Liver (tissue), 9 donors: Measurements from ENCODE around the gene FAAP100. TPM values are rescaled to one million over a fixed set of nuclear protein-coding genes. Genes with fewer than 3 reads are reported as not detected.

Source experiments
- DNase-seq: peaks from one replicate; pipeline ENCODE4 v3.0.0-alpha.2; 2017; ENCODE audit warnings: low spot score
- H3K27ac ChIP-seq, 2 donors: one replicate each; pipeline ENCODE4 v1.7.0; 2013; ENCODE audit warnings: inconsistent platforms in 2 of 2, low read length in 2 of 2, control low read depth in 1 of 2, low read depth in 1 of 2, mild to moderate bottlenecking in 1 of 2
- H3K27me3 ChIP-seq, 4 donors: one replicate each; pipeline versions ENCODE4 v1.6.1 to v1.7.0; 2013; ENCODE audit warnings: low read length in 3 of 4, inconsistent platforms in 1 of 4, mild to moderate bottlenecking in 1 of 4, moderate library complexity in 1 of 4; ENCODE audit not compliant: control insufficient read depth in 4 of 4, insufficient read depth in 4 of 4
- H3K36me3 ChIP-seq, 4 donors: one replicate each; pipeline versions ENCODE4 v1.6.1 to v1.7.0; 2013; ENCODE audit warnings: low read length in 3 of 4, mild to moderate bottlenecking in 3 of 4, low read depth in 1 of 4, moderate library complexity in 1 of 4; ENCODE audit not compliant: control insufficient read depth in 4 of 4, insufficient read depth in 3 of 4
- H3K4me1 ChIP-seq, 4 donors: one replicate each; pipeline versions ENCODE4 v1.6.1 to v1.7.0; 2013; ENCODE audit warnings: low read length in 3 of 4, mild to moderate bottlenecking in 3 of 4, moderate library complexity in 1 of 4; ENCODE audit not compliant: control insufficient read depth in 4 of 4, insufficient read depth in 4 of 4
- H3K4me3 ChIP-seq, 3 donors: one replicate each; pipeline versions ENCODE4 v1.6.1 to v1.7.0; 2013; ENCODE audit warnings: low read length in 3 of 3, control low read depth in 1 of 3, low read depth in 1 of 3, mild to moderate bottlenecking in 1 of 3
- H3K9ac ChIP-seq, 2 donors: one replicate each; pipeline ENCODE4 v1.7.0; 2013; ENCODE audit warnings: low read length in 2 of 2, mild to moderate bottlenecking in 2 of 2, moderate library complexity in 2 of 2, control low read depth in 1 of 2, low read depth in 1 of 2
- H3K9me3 ChIP-seq, 4 donors: one replicate each; pipeline versions ENCODE4 v1.6.1 to v1.7.0; 2013; ENCODE audit warnings: low read length in 3 of 4; ENCODE audit not compliant: control insufficient read depth in 4 of 4
- EGR1 ChIP-seq, 2 donors: IDR thresholded peaks; 2 replicates each; pipeline ENCODE4 v1.6.1; 2016 to 2018; ENCODE audit warnings: antibody characterized with exemption in 2 of 2, low read depth in 2 of 2
- FOXA1 ChIP-seq: IDR thresholded peaks from 2 replicates; pipeline ENCODE4 v1.6.1; 2016; ENCODE audit warnings: antibody characterized with exemption
- FOXA2 ChIP-seq: IDR thresholded peaks from 2 replicates; pipeline ENCODE4 v1.6.1; 2016; ENCODE audit warnings: antibody characterized with exemption
- GABPA ChIP-seq, 2 donors: IDR thresholded peaks in 1 of 2; conservative IDR thresholded peaks in 1 of 2; 2 replicates each; pipeline ENCODE4 v1.6.1; 2016; ENCODE audit warnings: antibody characterized with exemption in 2 of 2, mild to moderate bottlenecking in 1 of 2, moderate library complexity in 1 of 2
- HNF4A ChIP-seq, 2 donors: conservative IDR thresholded peaks; 2 replicates each; pipeline ENCODE4 v1.6.1; 2016; ENCODE audit warnings: antibody characterized with exemption in 2 of 2, mild to moderate bottlenecking in 2 of 2
- HNF4G ChIP-seq: IDR thresholded peaks from 2 replicates; pipeline ENCODE4 v1.6.1; 2016; ENCODE audit warnings: antibody characterized with exemption
- JUND ChIP-seq, 2 donors: IDR thresholded peaks; 2 replicates each; pipeline ENCODE4 v1.6.1; 2016; ENCODE audit warnings: antibody characterized with exemption in 2 of 2
- NR2F2 ChIP-seq: IDR thresholded peaks from 2 replicates; pipeline ENCODE4 v1.6.1; 2016; ENCODE audit warnings: antibody characterized with exemption
- RAD21 ChIP-seq, 2 donors: IDR thresholded peaks; 2 replicates each; pipeline ENCODE4 v1.6.1; 2016; ENCODE audit warnings: antibody characterized with exemption in 2 of 2, mild to moderate bottlenecking in 2 of 2
- RXRA ChIP-seq, 2 donors: IDR thresholded peaks; 2 replicates each; pipeline ENCODE4 v1.6.1; 2017 to 2018; ENCODE audit warnings: antibody characterized with exemption in 2 of 2, mild to moderate bottlenecking in 1 of 2
- TAF1 ChIP-seq: conservative IDR thresholded peaks from 2 replicates; pipeline ENCODE4 v1.6.1; 2016; ENCODE audit warnings: antibody characterized with exemption, mild to moderate bottlenecking
- YY1 ChIP-seq: IDR thresholded peaks from 2 replicates; pipeline ENCODE4 v1.6.1; 2016; ENCODE audit warnings: antibody characterized with exemption, mild to moderate bottlenecking
- WGBS: extraction: QIAGEN DNeasy Blood & Tissue Kit; methylation state at CpG from one replicate; pipeline ENCODE4 v1.1.7; 2013; 5-methylcytosine and 5-hydroxymethylcytosine counted together
- polyA plus RNA-seq, 2 donors: library from polyadenylated mRNA; stranded (reverse) in 1 of 2; unstranded in 1 of 2; fragments of 200-250 nt in 1 of 2; fragments of >200 nt in 1 of 2; fragmentation: Nextera tagmentation in 1 of 2; extraction: Ambion mirVana in 1 of 2; gene quantifications; one replicate each; pipeline versions ENCODE4 v1.2.1 to v1.2.3, GENCODE V29; 2013 to 2015
- total RNA-seq, 2 donors: library from RNA; depleted of rRNA; stranded (reverse); fragments of >200 nt; gene quantifications; one replicate each; pipeline ENCODE4 v1.2.3, GENCODE V29; 2014
- TF ChIP-seq, protein P1 (sequence below): IDR thresholded peaks from 2 replicates; pipeline ENCODE4 v1.6.1; 2016; ENCODE audit warnings: antibody characterized with exemption
- TF ChIP-seq, protein P2 (sequence below): IDR thresholded peaks from 2 replicates; pipeline ENCODE4 v1.6.1; 2016; ENCODE audit warnings: antibody characterized with exemption
- TF ChIP-seq, protein P3 (sequence below): IDR thresholded peaks from 2 replicates; pipeline ENCODE4 v1.6.1; 2016; ENCODE audit warnings: antibody characterized with exemption
- TF ChIP-seq, protein P4 (sequence below): IDR thresholded peaks from 2 replicates; pipeline ENCODE4 v1.6.1; 2016; ENCODE audit warnings: antibody characterized with exemption, mild to moderate bottlenecking
- TF ChIP-seq, protein P5 (sequence below): fragments of 150-350 bp; IDR thresholded peaks from 2 replicates; pipeline ENCODE4 v1.5.1; 2017; ENCODE audit warnings: improper control_type of control experiment, low read depth, low read length; ENCODE audit not compliant: missing input control
- donor health status: healthy.
- donor health status: healthy.
- donor health status: healthy.
- donor health status: healthy.
- donor health status: healthy.

Gene FAAP100
- total and polyA plus RNA-seq, 4 donors = 8.1 to 14.7 (median 9.7) TPM

DNA sequence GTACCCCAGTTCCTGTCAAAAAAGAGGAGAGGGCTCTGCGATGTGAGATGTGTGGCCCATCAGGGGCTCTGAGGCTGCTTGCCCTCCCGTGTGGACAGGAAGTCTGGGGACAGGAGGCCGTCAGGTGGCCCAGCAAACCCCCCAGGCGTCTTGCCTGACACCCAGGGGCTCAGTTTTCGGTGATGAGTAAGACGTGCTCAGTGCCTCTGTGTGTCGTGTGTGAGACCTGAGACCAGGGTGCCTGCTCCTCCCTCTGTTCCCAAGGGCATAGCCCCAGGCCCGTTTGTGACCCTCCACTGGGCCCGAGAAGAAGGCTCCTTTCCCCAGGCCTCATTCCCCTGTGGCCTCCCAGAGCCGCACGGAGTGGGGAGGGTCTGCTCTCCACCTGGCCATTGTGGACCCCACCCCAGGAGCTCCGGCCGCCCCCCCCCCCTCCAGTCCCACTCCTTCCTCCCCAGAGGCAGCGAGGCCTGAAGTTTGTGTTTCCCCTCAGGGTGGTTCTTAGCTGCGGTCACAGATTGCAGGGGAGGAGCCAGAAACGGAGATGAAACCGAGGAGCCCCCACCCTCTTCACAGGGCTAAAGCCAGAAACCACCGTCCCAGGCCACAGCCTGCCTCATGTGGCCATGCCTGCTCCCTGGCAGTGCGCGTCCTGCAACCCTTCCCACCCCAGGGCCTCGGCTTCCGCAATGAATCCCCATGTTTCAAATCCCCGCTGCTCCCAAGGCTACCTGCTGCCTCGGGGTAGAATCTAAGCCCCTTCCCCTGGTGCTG lies 34.6 kb downstream of the FAAP100 start:
- TF ChIP-seq HNF4A (conservative IDR thresholded peaks at IDR 0.05) (no peak), FOXA2 (no peak), FOXA1 (no peak), NR2F2 (no peak), JUND (IDR thresholded peaks at IDR 0.05) (no peak), RXRA (IDR thresholded peaks at IDR 0.05) (no peak), HNF4G (no peak), RAD21 (IDR thresholded peaks at IDR 0.05) (no peak), GABPA (IDR thresholded peaks at IDR 0.05 in 1 of 2, conservative IDR thresholded peaks at IDR 0.05 in 1 of 2) (no peak), TAF1 (no peak)
- TF ChIP-seq, protein P1, sequence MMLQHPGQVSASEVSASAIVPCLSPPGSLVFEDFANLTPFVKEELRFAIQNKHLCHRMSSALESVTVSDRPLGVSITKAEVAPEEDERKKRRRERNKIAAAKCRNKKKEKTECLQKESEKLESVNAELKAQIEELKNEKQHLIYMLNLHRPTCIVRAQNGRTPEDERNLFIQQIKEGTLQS = no peak
- TF ChIP-seq, protein P2, sequence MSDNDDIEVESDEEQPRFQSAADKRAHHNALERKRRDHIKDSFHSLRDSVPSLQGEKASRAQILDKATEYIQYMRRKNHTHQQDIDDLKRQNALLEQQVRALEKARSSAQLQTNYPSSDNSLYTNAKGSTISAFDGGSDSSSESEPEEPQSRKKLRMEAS = no peak
- TF ChIP-seq, protein P3, sequence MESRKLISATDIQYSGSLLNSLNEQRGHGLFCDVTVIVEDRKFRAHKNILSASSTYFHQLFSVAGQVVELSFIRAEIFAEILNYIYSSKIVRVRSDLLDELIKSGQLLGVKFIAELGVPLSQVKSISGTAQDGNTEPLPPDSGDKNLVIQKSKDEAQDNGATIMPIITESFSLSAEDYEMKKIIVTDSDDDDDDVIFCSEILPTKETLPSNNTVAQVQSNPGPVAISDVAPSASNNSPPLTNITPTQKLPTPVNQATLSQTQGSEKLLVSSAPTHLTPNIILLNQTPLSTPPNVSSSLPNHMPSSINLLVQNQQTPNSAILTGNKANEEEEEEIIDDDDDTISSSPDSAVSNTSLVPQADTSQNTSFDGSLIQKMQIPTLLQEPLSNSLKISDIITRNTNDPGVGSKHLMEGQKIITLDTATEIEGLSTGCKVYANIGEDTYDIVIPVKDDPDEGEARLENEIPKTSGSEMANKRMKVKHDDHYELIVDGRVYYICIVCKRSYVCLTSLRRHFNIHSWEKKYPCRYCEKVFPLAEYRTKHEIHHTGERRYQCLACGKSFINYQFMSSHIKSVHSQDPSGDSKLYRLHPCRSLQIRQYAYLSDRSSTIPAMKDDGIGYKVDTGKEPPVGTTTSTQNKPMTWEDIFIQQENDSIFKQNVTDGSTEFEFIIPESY = no peak
- H3K4me1 ChIP-seq = peaks cover 2 to 25% (median 18%) of the 10 kb centered on the region in 4 donors
- no peak overlapping the region for H3K4me3 ChIP-seq
- WGBS = 81% methylated on average over 24 of the region's 24 CpGs
- peak overlapping the region in 1 of 2 donors; percentile 7 for H3K27ac ChIP-seq
- no peaks in the 10 kb centered on the region for H3K9me3 ChIP-seq
- H3K9ac ChIP-seq = no peak overlapping the region
- no peaks in the 10 kb centered on the region for H3K27me3 ChIP-seq
- no peak for DNase-seq
- no peaks in the 10 kb centered on the region for H3K36me3 ChIP-seq

DNA sequence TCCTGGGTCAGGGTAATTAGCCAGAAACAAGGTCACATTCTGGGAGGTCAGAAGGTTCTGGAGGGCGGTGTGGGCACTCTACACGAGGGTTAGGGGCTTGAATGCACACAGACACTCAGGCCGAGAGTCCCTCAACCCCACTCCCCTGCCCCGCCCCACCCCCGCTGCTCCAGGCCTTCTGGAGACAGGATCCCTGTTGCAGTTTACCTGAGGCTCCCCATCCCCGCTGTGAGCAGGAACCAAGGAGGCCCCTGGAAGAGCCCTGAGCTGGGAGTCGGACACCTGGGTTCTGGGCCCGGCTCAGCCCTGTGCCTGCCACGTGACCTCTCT lies 35.2 kb downstream of the FAAP100 start:
- no peak overlapping the region for H3K4me3 ChIP-seq

More for the DNA sequence above, 35.2 kb downstream of the FAAP100 start:
- H3K27ac ChIP-seq = no peak overlapping the region
- H3K27me3 ChIP-seq = no peaks in the 10 kb centered on the region
- no peak overlapping the region for H3K9ac ChIP-seq
- H3K4me1 ChIP-seq = peaks cover 2 to 25% (median 18%) of the 10 kb centered on the region in 4 donors
- 95% methylated on average over 9 of the region's 9 CpGs for WGBS
- H3K9me3 ChIP-seq = no peaks in the 10 kb centered on the region
- H3K36me3 ChIP-seq = no peaks in the 10 kb centered on the region
- TF ChIP-seq YY1 (no peak), HNF4G (no peak), GABPA (IDR thresholded peaks at IDR 0.05 in 1 of 2, conservative IDR thresholded peaks at IDR 0.05 in 1 of 2) (no peak), FOXA2 (no peak), TAF1 (no peak), JUND (IDR thresholded peaks at IDR 0.05) (no peak), RAD21 (IDR thresholded peaks at IDR 0.05) (no peak), RXRA (IDR thresholded peaks at IDR 0.05) (no peak), FOXA1 (no peak), HNF4A (conservative IDR thresholded peaks at IDR 0.05) (no peak), NR2F2 (no peak), EGR1 (IDR thresholded peaks at IDR 0.05; ENCODE audit: low read depth in 2 of 2) (no peak)
- TF ChIP-seq, protein P2 = no peak
- TF ChIP-seq, protein P4, sequence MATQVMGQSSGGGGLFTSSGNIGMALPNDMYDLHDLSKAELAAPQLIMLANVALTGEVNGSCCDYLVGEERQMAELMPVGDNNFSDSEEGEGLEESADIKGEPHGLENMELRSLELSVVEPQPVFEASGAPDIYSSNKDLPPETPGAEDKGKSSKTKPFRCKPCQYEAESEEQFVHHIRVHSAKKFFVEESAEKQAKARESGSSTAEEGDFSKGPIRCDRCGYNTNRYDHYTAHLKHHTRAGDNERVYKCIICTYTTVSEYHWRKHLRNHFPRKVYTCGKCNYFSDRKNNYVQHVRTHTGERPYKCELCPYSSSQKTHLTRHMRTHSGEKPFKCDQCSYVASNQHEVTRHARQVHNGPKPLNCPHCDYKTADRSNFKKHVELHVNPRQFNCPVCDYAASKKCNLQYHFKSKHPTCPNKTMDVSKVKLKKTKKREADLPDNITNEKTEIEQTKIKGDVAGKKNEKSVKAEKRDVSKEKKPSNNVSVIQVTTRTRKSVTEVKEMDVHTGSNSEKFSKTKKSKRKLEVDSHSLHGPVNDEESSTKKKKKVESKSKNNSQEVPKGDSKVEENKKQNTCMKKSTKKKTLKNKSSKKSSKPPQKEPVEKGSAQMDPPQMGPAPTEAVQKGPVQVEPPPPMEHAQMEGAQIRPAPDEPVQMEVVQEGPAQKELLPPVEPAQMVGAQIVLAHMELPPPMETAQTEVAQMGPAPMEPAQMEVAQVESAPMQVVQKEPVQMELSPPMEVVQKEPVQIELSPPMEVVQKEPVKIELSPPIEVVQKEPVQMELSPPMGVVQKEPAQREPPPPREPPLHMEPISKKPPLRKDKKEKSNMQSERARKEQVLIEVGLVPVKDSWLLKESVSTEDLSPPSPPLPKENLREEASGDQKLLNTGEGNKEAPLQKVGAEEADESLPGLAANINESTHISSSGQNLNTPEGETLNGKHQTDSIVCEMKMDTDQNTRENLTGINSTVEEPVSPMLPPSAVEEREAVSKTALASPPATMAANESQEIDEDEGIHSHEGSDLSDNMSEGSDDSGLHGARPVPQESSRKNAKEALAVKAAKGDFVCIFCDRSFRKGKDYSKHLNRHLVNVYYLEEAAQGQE = no peak
- TF ChIP-seq, protein P3 = no peak
- TF ChIP-seq, protein P5, sequence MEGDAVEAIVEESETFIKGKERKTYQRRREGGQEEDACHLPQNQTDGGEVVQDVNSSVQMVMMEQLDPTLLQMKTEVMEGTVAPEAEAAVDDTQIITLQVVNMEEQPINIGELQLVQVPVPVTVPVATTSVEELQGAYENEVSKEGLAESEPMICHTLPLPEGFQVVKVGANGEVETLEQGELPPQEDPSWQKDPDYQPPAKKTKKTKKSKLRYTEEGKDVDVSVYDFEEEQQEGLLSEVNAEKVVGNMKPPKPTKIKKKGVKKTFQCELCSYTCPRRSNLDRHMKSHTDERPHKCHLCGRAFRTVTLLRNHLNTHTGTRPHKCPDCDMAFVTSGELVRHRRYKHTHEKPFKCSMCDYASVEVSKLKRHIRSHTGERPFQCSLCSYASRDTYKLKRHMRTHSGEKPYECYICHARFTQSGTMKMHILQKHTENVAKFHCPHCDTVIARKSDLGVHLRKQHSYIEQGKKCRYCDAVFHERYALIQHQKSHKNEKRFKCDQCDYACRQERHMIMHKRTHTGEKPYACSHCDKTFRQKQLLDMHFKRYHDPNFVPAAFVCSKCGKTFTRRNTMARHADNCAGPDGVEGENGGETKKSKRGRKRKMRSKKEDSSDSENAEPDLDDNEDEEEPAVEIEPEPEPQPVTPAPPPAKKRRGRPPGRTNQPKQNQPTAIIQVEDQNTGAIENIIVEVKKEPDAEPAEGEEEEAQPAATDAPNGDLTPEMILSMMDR = no peak
- TF ChIP-seq, protein P1 = no peak
- DNase-seq = no peak
